Measurements from ENCODE around the gene ITPRIPL2. TPM values are rescaled to one million over a fixed set of nuclear protein-coding genes. Genes with fewer than 3 reads are reported as not detected.

Gene ITPRIPL2
- total RNA-seq, 2 donors from 2014 or later = 17.5 to 40.2 TPM

- no peak overlapping the region for H3K4me3 ChIP-seq
- H3K4me1 ChIP-seq = peaks cover 0 to 12% of the 10 kb centered on the region in 2 donors
- H3K36me3 ChIP-seq = peaks cover 21% of the 10 kb centered on the region
- no peaks in the 10 kb centered on the region for H3K27me3 ChIP-seq
- no peak for DNase-seq (ENCODE audit: low spot score)
- no peaks in the 10 kb centered on the region for H3K9me3 ChIP-seq
- no peak overlapping the region for H3K27ac ChIP-seq
- TF ChIP-seq CTCF (IDR thresholded peaks at IDR 0.05) = peak; percentile 43 to 73
These were observed 41.7 kb upstream of the ITPRIPL2 start for GRCh38 chr16:19071811-19072777.

- Histone ChIP-seq H3K4me1 (peaks cover 0 to 8% of the 10 kb centered on the region in 2 donors), H3K27me3 (no peaks in the 10 kb centered on the region), H3K9me3 (no peaks in the 10 kb centered on the region), H3K36me3 (peaks cover 29% of the 10 kb centered on the region), H3K4me3 (no peak overlapping the region), H3K27ac (no peak overlapping the region)
- no peak for DNase-seq (ENCODE audit: low spot score)
- no peak for TF ChIP-seq CTCF (IDR thresholded peaks at IDR 0.05)
These were observed 40.4 kb upstream of the ITPRIPL2 start for GRCh38 chr16:19073344-19073743.

- H3K4me1 ChIP-seq = peaks cover 0 to 3% of the 10 kb centered on the region in 2 donors
- H3K4me3 ChIP-seq = no peak overlapping the region
- no peaks in the 10 kb centered on the region for H3K27me3 ChIP-seq
- TF ChIP-seq CTCF (IDR thresholded peaks at IDR 0.05) = no peak
- no peaks in the 10 kb centered on the region for H3K9me3 ChIP-seq
- H3K36me3 ChIP-seq = peaks cover 34% of the 10 kb centered on the region
- DNase-seq (ENCODE audit: low spot score) = no peak
- H3K27ac ChIP-seq = no peak overlapping the region
These were observed 39.9 kb upstream of the ITPRIPL2 start for GRCh38 chr16:19073863-19074262.

- Histone ChIP-seq H3K27me3 (no peaks in the 10 kb centered on the region), H3K36me3 (peaks cover 42% of the 10 kb centered on the region), H3K4me3 (no peak overlapping the region), H3K9me3 (no peaks in the 10 kb centered on the region), H3K27ac (no peak overlapping the region), H3K4me1 (no peaks in the 10 kb centered on the region)
- TF ChIP-seq CTCF (IDR thresholded peaks at IDR 0.05) = no peak
- DNase-seq (ENCODE audit: low spot score) = no peak
These were observed 38.3 kb upstream of the ITPRIPL2 start for GRCh38 chr16:19075511-19075910.

GRCh38 chr16:19077879-19078278 lies 35.9 kb upstream of the ITPRIPL2 start:
- H3K4me1 ChIP-seq = no peaks in the 10 kb centered on the region
- H3K9me3 ChIP-seq = no peaks in the 10 kb centered on the region
- TF ChIP-seq CTCF (IDR thresholded peaks at IDR 0.05) = no peak
- H3K4me3 ChIP-seq = no peak overlapping the region
- no peak for DNase-seq (ENCODE audit: low spot score)
- H3K27ac ChIP-seq = no peak overlapping the region
- peaks cover 50% of the 10 kb centered on the region for H3K36me3 ChIP-seq
- H3K27me3 ChIP-seq = no peaks in the 10 kb centered on the region
